Breast epithelium (tissue), 3 donors: ENCODE measurements around the gene PCAT7.
"Not testable (repeated sequence)": the region's sequence is repeated elsewhere in the genome, so short reads cannot be mapped to it uniquely, and the experiment has no call there.

Experiments used
- POLR2AphosphoS5 ChIP-seq, 3 donors: sonication (generic); formaldehyde crosslinking; IDR thresholded peaks; one replicate each; pipeline ENCODE4 v1.6.1; 2017; ENCODE audit warnings: antibody characterized with exemption in 3 of 3
- TF ChIP-seq, protein P1 (sequence below), 3 donors: fragments of 450-650 bp; IDR thresholded peaks; one replicate each; pipeline ENCODE4 v1.5.1; 2016 to 2017; ENCODE audit warnings: antibody characterized with exemption in 3 of 3, mild to moderate bottlenecking in 3 of 3, moderate library complexity in 3 of 3

- not testable (repeated sequence) for TF ChIP-seq POLR2AphosphoS5 (IDR thresholded peaks at IDR 0.05)
- TF ChIP-seq, protein P1, sequence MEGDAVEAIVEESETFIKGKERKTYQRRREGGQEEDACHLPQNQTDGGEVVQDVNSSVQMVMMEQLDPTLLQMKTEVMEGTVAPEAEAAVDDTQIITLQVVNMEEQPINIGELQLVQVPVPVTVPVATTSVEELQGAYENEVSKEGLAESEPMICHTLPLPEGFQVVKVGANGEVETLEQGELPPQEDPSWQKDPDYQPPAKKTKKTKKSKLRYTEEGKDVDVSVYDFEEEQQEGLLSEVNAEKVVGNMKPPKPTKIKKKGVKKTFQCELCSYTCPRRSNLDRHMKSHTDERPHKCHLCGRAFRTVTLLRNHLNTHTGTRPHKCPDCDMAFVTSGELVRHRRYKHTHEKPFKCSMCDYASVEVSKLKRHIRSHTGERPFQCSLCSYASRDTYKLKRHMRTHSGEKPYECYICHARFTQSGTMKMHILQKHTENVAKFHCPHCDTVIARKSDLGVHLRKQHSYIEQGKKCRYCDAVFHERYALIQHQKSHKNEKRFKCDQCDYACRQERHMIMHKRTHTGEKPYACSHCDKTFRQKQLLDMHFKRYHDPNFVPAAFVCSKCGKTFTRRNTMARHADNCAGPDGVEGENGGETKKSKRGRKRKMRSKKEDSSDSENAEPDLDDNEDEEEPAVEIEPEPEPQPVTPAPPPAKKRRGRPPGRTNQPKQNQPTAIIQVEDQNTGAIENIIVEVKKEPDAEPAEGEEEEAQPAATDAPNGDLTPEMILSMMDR (IDR thresholded peaks at IDR 0.05), result not testable (repeated sequence)
Measured at GRCh38 chr9:94592683-94593082, 37.8 kb downstream of the PCAT7 start.
